ENCODE data around the gene SLC10A7.

Gene SLC10A7

GRCh38 chr4:146446555-146446954, 75.2 kb downstream of the SLC10A7 start:
- H3K36me3 ChIP-seq (ENCODE audit: control insufficient read depth in 1 of 2, insufficient read depth in 2 of 2, low read length in 2 of 2): no peaks in the 10 kb centered on the region
- H3K27me3 ChIP-seq (ENCODE audit: control insufficient read depth in 1 of 2, insufficient read depth in 2 of 2, low read length in 2 of 2): no peaks in the 10 kb centered on the region
- H3K4me3 ChIP-seq (ENCODE audit: low read depth in 1 of 2, low read length in 2 of 2): no peak overlapping the region
- no peak overlapping the region for H3K27ac ChIP-seq (ENCODE audit: low read depth, low read length)
- no peak overlapping the region for H3K9ac ChIP-seq (ENCODE audit: low read depth in 1 of 2, low read length in 2 of 2)
- H3K9me3 ChIP-seq (ENCODE audit: control insufficient read depth in 1 of 2, low read length in 2 of 2): peaks cover 0 to 3% of the 10 kb centered on the region in 2 donors
- no peaks in the 10 kb centered on the region for H3K4me1 ChIP-seq (ENCODE audit: control insufficient read depth in 1 of 2, insufficient read depth in 2 of 2, low read length in 2 of 2)

GRCh38 chr4:146445198-146446150, 76.3 kb downstream of the SLC10A7 start:
- H3K4me3 ChIP-seq (ENCODE audit: low read depth in 1 of 2, low read length in 2 of 2): no peak overlapping the region
- H3K27ac ChIP-seq (ENCODE audit: low read depth, low read length): no peak overlapping the region
- no peaks in the 10 kb centered on the region for H3K36me3 ChIP-seq (ENCODE audit: control insufficient read depth in 1 of 2, insufficient read depth in 2 of 2, low read length in 2 of 2)
- no peaks in the 10 kb centered on the region for H3K9me3 ChIP-seq (ENCODE audit: control insufficient read depth in 1 of 2, low read length in 2 of 2)
- no peaks in the 10 kb centered on the region for H3K4me1 ChIP-seq (ENCODE audit: control insufficient read depth in 1 of 2, insufficient read depth in 2 of 2, low read length in 2 of 2)
- no peak overlapping the region for H3K9ac ChIP-seq (ENCODE audit: low read depth in 1 of 2, low read length in 2 of 2)
- H3K27me3 ChIP-seq (ENCODE audit: control insufficient read depth in 1 of 2, insufficient read depth in 2 of 2, low read length in 2 of 2): no peaks in the 10 kb centered on the region

- H3K9me3 ChIP-seq (ENCODE audit: control insufficient read depth in 1 of 2, low read length in 2 of 2): no peaks in the 10 kb centered on the region
- no peak overlapping the region for H3K9ac ChIP-seq (ENCODE audit: low read depth in 1 of 2, low read length in 2 of 2)
- H3K27me3 ChIP-seq (ENCODE audit: control insufficient read depth in 1 of 2, insufficient read depth in 2 of 2, low read length in 2 of 2): no peaks in the 10 kb centered on the region
- no peak overlapping the region for H3K27ac ChIP-seq (ENCODE audit: low read depth, low read length)
- peaks cover 0 to 3% of the 10 kb centered on the region in 2 donors for H3K36me3 ChIP-seq (ENCODE audit: control insufficient read depth in 1 of 2, insufficient read depth in 2 of 2, low read length in 2 of 2)
- no peaks in the 10 kb centered on the region for H3K4me1 ChIP-seq (ENCODE audit: control insufficient read depth in 1 of 2, insufficient read depth in 2 of 2, low read length in 2 of 2)
- no peak overlapping the region for H3K4me3 ChIP-seq (ENCODE audit: low read depth in 1 of 2, low read length in 2 of 2)
Measured at GRCh38 chr4:146443525-146443924, 78.2 kb downstream of the SLC10A7 start.

DNA sequence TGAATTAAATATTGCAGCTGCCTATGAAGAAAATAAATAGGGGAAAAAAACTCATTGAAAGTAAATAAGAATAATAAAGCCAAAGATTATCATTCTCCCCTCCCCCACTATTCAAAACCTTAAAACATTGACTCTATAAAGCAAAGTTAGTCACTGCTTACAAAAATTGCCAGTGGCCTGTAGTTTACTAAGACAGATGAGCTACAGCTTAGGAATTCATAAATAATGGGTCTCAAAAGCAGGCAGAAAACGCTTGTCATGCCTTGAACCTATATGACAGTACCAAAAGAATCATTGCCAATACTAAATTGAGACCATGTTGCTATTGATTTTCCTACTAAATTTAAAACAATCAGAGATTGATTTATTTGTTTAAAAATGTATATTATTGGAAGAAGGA, 78.9 kb downstream of the SLC10A7 start:
- H3K27ac ChIP-seq (ENCODE audit: low read depth, low read length): no peak overlapping the region
- no peak overlapping the region for H3K4me3 ChIP-seq (ENCODE audit: low read depth in 1 of 2, low read length in 2 of 2)
- no peaks in the 10 kb centered on the region for H3K9me3 ChIP-seq (ENCODE audit: control insufficient read depth in 1 of 2, low read length in 2 of 2)
- H3K9ac ChIP-seq (ENCODE audit: low read depth in 1 of 2, low read length in 2 of 2): no peak overlapping the region
- H3K36me3 ChIP-seq (ENCODE audit: control insufficient read depth in 1 of 2, insufficient read depth in 2 of 2, low read length in 2 of 2): peaks cover 0 to 3% of the 10 kb centered on the region in 2 donors
- no peaks in the 10 kb centered on the region for H3K27me3 ChIP-seq (ENCODE audit: control insufficient read depth in 1 of 2, insufficient read depth in 2 of 2, low read length in 2 of 2)
- no peaks in the 10 kb centered on the region for H3K4me1 ChIP-seq (ENCODE audit: control insufficient read depth in 1 of 2, insufficient read depth in 2 of 2, low read length in 2 of 2)

DNA sequence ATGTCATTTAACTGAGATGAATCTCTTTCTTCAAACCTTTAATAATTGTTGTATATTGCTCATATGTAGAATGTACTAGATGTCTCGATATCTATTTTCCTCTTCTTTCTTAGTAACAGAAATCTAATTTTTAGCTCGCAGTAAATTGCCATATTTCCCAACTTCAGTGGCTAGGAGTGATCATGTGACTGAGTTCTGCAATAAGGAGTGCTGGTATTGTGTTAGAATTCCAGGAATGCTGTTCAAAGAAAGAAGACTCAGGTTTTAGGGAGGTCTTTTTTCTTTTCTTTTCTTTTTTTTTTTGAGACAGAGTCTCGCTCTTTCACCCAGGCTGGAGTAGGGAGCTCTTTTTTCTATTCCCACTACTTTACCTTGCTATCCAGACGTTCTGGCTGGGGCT, 81.7 kb downstream of the SLC10A7 start:
- Histone ChIP-seq H3K9me3 (ENCODE audit: control insufficient read depth in 1 of 2, low read length in 2 of 2) (no peaks in the 10 kb centered on the region), H3K4me1 (ENCODE audit: control insufficient read depth in 1 of 2, insufficient read depth in 2 of 2, low read length in 2 of 2) (no peaks in the 10 kb centered on the region), H3K27me3 (ENCODE audit: control insufficient read depth in 1 of 2, insufficient read depth in 2 of 2, low read length in 2 of 2) (no peaks in the 10 kb centered on the region), H3K9ac (ENCODE audit: low read depth in 1 of 2, low read length in 2 of 2) (no peak overlapping the region), H3K27ac (ENCODE audit: low read depth, low read length) (no peak overlapping the region), H3K36me3 (ENCODE audit: control insufficient read depth in 1 of 2, insufficient read depth in 2 of 2, low read length in 2 of 2) (peaks cover 0 to 3% of the 10 kb centered on the region in 2 donors), H3K4me3 (ENCODE audit: low read depth in 1 of 2, low read length in 2 of 2) (no peak overlapping the region)

GRCh38 chr4:146439437-146439836, 82.3 kb downstream of the SLC10A7 start:
- Histone ChIP-seq H3K36me3 (ENCODE audit: control insufficient read depth in 1 of 2, insufficient read depth in 2 of 2, low read length in 2 of 2) (peaks cover 0 to 3% of the 10 kb centered on the region in 2 donors), H3K4me3 (ENCODE audit: low read depth in 1 of 2, low read length in 2 of 2) (no peak overlapping the region), H3K9me3 (ENCODE audit: control insufficient read depth in 1 of 2, low read length in 2 of 2) (no peaks in the 10 kb centered on the region), H3K4me1 (ENCODE audit: control insufficient read depth in 1 of 2, insufficient read depth in 2 of 2, low read length in 2 of 2) (no peaks in the 10 kb centered on the region), H3K27ac (ENCODE audit: low read depth, low read length) (no peak overlapping the region), H3K9ac (ENCODE audit: low read depth in 1 of 2, low read length in 2 of 2) (no peak overlapping the region), H3K27me3 (ENCODE audit: control insufficient read depth in 1 of 2, insufficient read depth in 2 of 2, low read length in 2 of 2) (no peaks in the 10 kb centered on the region)

DNA sequence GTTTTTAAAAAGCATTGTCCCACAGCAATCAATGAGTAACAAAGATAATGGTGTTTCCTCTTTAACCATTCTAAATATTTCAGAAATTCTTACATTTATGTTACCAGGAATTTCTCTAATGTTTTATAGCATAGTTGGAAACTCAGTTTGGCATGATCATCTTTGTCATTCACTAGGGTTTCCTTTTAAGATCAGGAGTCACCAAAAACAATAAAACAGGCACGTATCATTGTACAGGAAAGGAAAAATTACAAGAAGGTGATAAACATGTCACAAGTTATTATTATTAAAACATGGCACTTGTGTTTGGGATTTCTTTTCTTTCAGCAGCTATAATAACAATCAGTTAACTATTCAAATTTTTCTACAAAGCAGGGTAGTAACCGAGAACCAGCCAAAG, 84.0 kb downstream of the SLC10A7 start:
- no peak overlapping the region for H3K9ac ChIP-seq (ENCODE audit: low read depth in 1 of 2, low read length in 2 of 2)
- no peak overlapping the region for H3K4me3 ChIP-seq (ENCODE audit: low read depth in 1 of 2, low read length in 2 of 2)
- H3K27ac ChIP-seq (ENCODE audit: low read depth, low read length): no peak overlapping the region
- peaks cover 0 to 3% of the 10 kb centered on the region in 2 donors for H3K36me3 ChIP-seq (ENCODE audit: control insufficient read depth in 1 of 2, insufficient read depth in 2 of 2, low read length in 2 of 2)
- H3K27me3 ChIP-seq (ENCODE audit: control insufficient read depth in 1 of 2, insufficient read depth in 2 of 2, low read length in 2 of 2): no peaks in the 10 kb centered on the region
- H3K9me3 ChIP-seq (ENCODE audit: control insufficient read depth in 1 of 2, low read length in 2 of 2): no peaks in the 10 kb centered on the region
- H3K4me1 ChIP-seq (ENCODE audit: control insufficient read depth in 1 of 2, insufficient read depth in 2 of 2, low read length in 2 of 2): no peaks in the 10 kb centered on the region

- H3K4me1 ChIP-seq (ENCODE audit: control insufficient read depth in 1 of 2, insufficient read depth in 2 of 2, low read length in 2 of 2): no peaks in the 10 kb centered on the region
- H3K4me3 ChIP-seq (ENCODE audit: low read depth in 1 of 2, low read length in 2 of 2): no peak overlapping the region
- no peaks in the 10 kb centered on the region for H3K27me3 ChIP-seq (ENCODE audit: control insufficient read depth in 1 of 2, insufficient read depth in 2 of 2, low read length in 2 of 2)
- no peaks in the 10 kb centered on the region for H3K9me3 ChIP-seq (ENCODE audit: control insufficient read depth in 1 of 2, low read length in 2 of 2)
- H3K36me3 ChIP-seq (ENCODE audit: control insufficient read depth in 1 of 2, insufficient read depth in 2 of 2, low read length in 2 of 2): peaks cover 0 to 3% of the 10 kb centered on the region in 2 donors
- H3K9ac ChIP-seq (ENCODE audit: low read depth in 1 of 2, low read length in 2 of 2): no peak overlapping the region
- H3K27ac ChIP-seq (ENCODE audit: low read depth, low read length): no peak overlapping the region
Measured at GRCh38 chr4:146436423-146437162, 85.1 kb downstream of the SLC10A7 start.

DNA sequence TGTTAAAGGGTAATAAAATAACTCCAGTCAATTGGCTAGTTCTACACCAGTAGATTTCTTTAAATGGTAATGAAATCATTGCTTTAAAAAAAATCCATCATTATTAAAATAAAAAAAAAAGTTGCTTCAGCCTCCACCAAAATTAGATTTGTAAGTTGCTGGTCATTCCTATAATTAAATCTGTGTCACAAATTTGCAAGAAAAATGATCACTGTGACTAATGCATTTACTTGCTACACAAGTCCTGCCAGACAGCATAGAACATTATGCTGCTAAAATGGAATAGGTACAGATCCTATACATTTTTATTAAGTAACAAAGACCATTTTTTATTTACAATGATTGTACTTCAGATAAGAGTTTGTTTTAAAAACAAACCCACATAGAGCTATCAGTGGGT, 85.8 kb downstream of the SLC10A7 start:
- Histone ChIP-seq H3K27me3 (ENCODE audit: control insufficient read depth in 1 of 2, insufficient read depth in 2 of 2, low read length in 2 of 2) (no peaks in the 10 kb centered on the region), H3K9me3 (ENCODE audit: control insufficient read depth in 1 of 2, low read length in 2 of 2) (no peaks in the 10 kb centered on the region), H3K27ac (ENCODE audit: low read depth, low read length) (no peak overlapping the region), H3K36me3 (ENCODE audit: control insufficient read depth in 1 of 2, insufficient read depth in 2 of 2, low read length in 2 of 2) (peaks cover 0 to 3% of the 10 kb centered on the region in 2 donors), H3K4me3 (ENCODE audit: low read depth in 1 of 2, low read length in 2 of 2) (no peak overlapping the region), H3K9ac (ENCODE audit: low read depth in 1 of 2, low read length in 2 of 2) (no peak overlapping the region), H3K4me1 (ENCODE audit: control insufficient read depth in 1 of 2, insufficient read depth in 2 of 2, low read length in 2 of 2) (no peaks in the 10 kb centered on the region)

DNA sequence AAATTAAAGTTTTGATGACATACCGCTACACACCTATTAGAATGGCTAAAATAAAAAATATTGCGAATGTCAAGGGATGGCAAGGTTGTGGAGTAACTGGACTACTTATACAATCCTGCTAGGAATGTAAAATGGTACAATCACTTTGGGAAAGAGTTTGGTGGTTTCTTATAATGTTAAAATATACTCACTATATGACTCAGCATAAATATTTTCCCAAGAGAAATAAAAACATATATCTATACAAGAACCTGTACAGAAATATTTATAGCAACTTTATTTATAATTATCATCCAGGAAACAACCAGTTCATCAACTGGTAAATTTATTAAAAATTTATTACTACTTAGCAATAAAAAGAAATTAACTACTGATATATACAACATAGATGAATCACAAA, 89.7 kb downstream of the SLC10A7 start:
- H3K27me3 ChIP-seq (ENCODE audit: control insufficient read depth in 1 of 2, insufficient read depth in 2 of 2, low read length in 2 of 2): no peaks in the 10 kb centered on the region
- no peaks in the 10 kb centered on the region for H3K9me3 ChIP-seq (ENCODE audit: control insufficient read depth in 1 of 2, low read length in 2 of 2)
- H3K4me3 ChIP-seq (ENCODE audit: low read depth in 1 of 2, low read length in 2 of 2): no peak overlapping the region
- no peak overlapping the region for H3K9ac ChIP-seq (ENCODE audit: low read depth in 1 of 2, low read length in 2 of 2)
- H3K36me3 ChIP-seq (ENCODE audit: control insufficient read depth in 1 of 2, insufficient read depth in 2 of 2, low read length in 2 of 2): no peaks in the 10 kb centered on the region
- no peak overlapping the region for H3K27ac ChIP-seq (ENCODE audit: low read depth, low read length)
- no peaks in the 10 kb centered on the region for H3K4me1 ChIP-seq (ENCODE audit: control insufficient read depth in 1 of 2, insufficient read depth in 2 of 2, low read length in 2 of 2)

Data from duodenal mucosa (tissue), 2 donors.